SK-N-MC (cell line): ENCODE results near the gene FBXL16.

Experiments
- DNase-seq: peaks from one replicate; pipeline ENCODE4 v3.0.0-alpha.2; 2011; ENCODE audit warnings: low read depth, low spot score
- H3K27ac ChIP-seq: fragments of 200-600 bp; sonication (generic); 2 replicates; pipeline ENCODE4 v1.5.1; 2016; ENCODE audit warnings: mixed run types
- H3K36me3 ChIP-seq: fragments of 200-600 bp; sonication (generic); 2 replicates; pipeline ENCODE4 v1.6.1; 2017; ENCODE audit warnings: antibody characterized with exemption, low read length, mixed read lengths; ENCODE audit not compliant: insufficient read depth
- H3K4me3 ChIP-seq: fragments of 200-600 bp; sonication (generic); 2 replicates; pipeline ENCODE4 v1.5.1; 2016
- H3K9ac ChIP-seq: fragments of 200-600 bp; sonication (generic); 2 replicates; pipeline ENCODE4 v1.8.0; 2017; ENCODE audit warnings: mixed run types, mixed read lengths; ENCODE audit not compliant: insufficient read length
- H3K9me3 ChIP-seq: fragments of 200-600 bp; sonication (generic); 2 replicates; pipeline ENCODE4 v1.6.1; 2017; ENCODE audit warnings: low read depth, mild to moderate bottlenecking, antibody characterized with exemption, low read length, moderate library complexity, mixed read lengths
- EZH2 ChIP-seq: fragments of 200-600 bp; sonication (generic); IDR thresholded peaks from one replicate; pipeline ENCODE4 v1.6.1; 2017; ENCODE audit warnings: antibody characterized with exemption
- FOXP2 ChIP-seq: optimal IDR thresholded peaks from 2 replicates; pipeline ENCODE3; 2011; ENCODE audit warnings: mild to moderate bottlenecking, moderate library complexity; ENCODE audit not compliant: insufficient read depth; ENCODE audit errors: extremely low read length, control extremely low read depth
- POLR2AphosphoS5 ChIP-seq: IDR thresholded peaks from 2 replicates; pipeline ENCODE4 v1.6.1; 2012; ENCODE audit warnings: mild to moderate bottlenecking, low read depth, low read length, borderline replicate concordance

Gene FBXL16

DNA sequence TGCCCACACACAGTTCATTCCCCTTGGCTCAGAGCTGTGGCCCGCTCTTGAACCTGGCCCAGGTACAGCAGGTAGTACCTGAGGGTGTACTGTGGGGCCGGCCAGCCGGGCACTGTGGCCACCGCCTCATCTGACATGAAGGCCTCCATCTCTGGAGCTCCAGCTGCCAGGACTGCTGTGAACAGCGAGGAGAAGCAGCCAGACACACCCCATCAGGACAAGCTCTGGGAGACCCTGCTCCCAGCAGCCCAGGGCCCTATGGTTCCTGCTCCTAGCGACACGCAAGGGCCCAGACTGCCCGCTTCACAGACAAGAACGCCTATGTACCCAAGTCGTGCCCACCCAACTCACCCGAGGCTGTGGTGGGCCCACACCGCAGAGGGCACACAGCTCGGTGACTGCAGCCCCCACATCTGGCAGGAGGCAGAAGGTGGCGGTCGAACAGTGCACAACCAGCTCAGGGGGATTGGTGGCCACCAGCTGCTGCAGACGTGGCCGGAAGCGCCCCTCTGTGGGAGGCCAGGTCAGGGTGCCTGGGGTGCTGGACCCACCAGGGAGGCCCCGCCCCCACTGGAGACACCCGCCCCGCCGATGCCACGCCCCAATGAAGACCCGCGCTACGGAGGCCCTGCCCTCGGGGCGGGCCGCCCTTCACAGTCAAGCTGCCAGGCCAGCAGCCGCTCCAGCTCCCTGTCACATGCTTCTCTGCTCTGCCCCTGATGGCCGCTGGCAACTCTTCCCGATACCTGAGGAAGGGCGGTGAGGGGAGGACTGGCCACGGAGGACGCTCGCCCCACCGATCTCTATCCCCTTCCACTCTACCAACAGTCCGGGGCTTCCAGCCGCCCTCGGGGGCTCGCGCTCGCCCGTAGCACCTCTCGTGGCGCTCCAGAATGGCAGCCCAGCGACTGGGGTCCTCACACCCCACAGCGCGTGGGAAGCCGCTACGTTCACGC is 26.5 kb downstream of the FBXL16 start:
- peak overlapping the region; percentile 91 for H3K27ac ChIP-seq
- no peak; the same call in 1 of the 2 replicates for TF ChIP-seq POLR2AphosphoS5
- TF ChIP-seq FOXP2, result no peak
- TF ChIP-seq EZH2, result no peak
- peak overlapping the region; percentile 85 for H3K9ac ChIP-seq
- peaks cover 23% of the 10 kb centered on the region for H3K36me3 ChIP-seq
- no peaks in the 10 kb centered on the region for H3K9me3 ChIP-seq
- DNase-seq, result no peak
- peak overlapping the region; percentile 94 for H3K4me3 ChIP-seq

DNA sequence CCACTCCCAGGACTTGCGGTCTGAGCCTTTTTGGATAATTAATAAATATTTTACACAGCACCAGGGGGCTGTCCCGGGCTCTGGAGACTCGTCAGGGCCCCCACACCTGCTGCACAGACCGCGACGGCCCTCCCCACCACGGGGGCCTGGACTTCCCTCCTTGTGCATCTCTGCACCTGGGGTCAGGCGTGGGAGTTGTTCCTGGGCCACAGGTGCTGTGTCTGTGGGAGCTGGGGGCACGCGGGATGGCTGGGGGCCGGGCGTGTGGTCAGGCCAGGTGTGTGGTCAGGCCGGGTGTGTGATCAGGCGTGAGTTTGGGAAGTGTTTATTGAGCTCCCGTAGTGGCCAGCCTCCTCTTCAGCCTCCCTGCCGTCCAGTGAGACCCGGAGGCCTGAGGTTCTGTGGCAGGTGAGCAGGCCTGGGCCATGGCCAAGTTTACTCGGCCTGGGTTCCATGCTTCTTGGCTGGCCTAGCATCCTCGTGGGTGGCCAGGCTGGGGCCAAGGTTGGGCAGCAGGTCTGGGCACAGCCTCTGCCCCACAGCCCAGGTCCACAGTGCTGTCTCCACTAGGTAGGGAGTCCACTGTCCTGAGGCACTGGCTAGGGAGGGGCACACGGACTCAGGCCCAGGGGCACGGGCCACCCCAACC is 27.3 kb downstream of the FBXL16 start:
- no peak for TF ChIP-seq EZH2
- TF ChIP-seq FOXP2, result no peak
- no peak for TF ChIP-seq POLR2AphosphoS5
- H3K9ac ChIP-seq, result no peak overlapping the region
- no peak overlapping the region for H3K4me3 ChIP-seq
- no peak for DNase-seq
- peaks cover 29% of the 10 kb centered on the region for H3K36me3 ChIP-seq
- H3K27ac ChIP-seq, result no peak overlapping the region; the same call in 1 of the 2 replicates
- no peaks in the 10 kb centered on the region for H3K9me3 ChIP-seq

GRCh38 chr16:677316-678190 is 28.0 kb downstream of the FBXL16 start:
- no peak for DNase-seq
- peaks cover 29% of the 10 kb centered on the region for H3K36me3 ChIP-seq

GRCh38 chr16:676913-677312 is 28.7 kb downstream of the FBXL16 start:
- H3K27ac ChIP-seq, result no peak overlapping the region
- TF ChIP-seq EZH2 (no peak), FOXP2 (no peak), POLR2AphosphoS5 (no peak)

More at GRCh38 chr16:677316-678190, 28.0 kb downstream of the FBXL16 start:
- Histone ChIP-seq H3K9me3 (no peaks in the 10 kb centered on the region), H3K9ac (no peak overlapping the region), H3K27ac (no peak overlapping the region), H3K4me3 (no peak overlapping the region)
- TF ChIP-seq EZH2, result no peak
- no peak for TF ChIP-seq FOXP2
- no peak for TF ChIP-seq POLR2AphosphoS5

GRCh38 chr16:676565-676902 is 29.1 kb downstream of the FBXL16 start:
- Histone ChIP-seq H3K4me3 (no peak overlapping the region), H3K36me3 (peaks cover 27% of the 10 kb centered on the region; the same call in 1 of the 2 replicates), H3K9ac (no peak overlapping the region), H3K9me3 (no peaks in the 10 kb centered on the region), H3K27ac (no peak overlapping the region)
- TF ChIP-seq FOXP2 (no peak), POLR2AphosphoS5 (no peak), EZH2 (no peak)
- no peak for DNase-seq

More at GRCh38 chr16:676913-677312, 28.7 kb downstream of the FBXL16 start:
- Histone ChIP-seq H3K4me3 (no peak overlapping the region), H3K9me3 (no peaks in the 10 kb centered on the region), H3K9ac (no peak overlapping the region), H3K36me3 (peaks cover 29% of the 10 kb centered on the region)
- DNase-seq, result no peak

- Histone ChIP-seq H3K9ac (no peak overlapping the region), H3K27ac (no peak overlapping the region), H3K4me3 (no peak overlapping the region), H3K36me3 (peaks cover 29% of the 10 kb centered on the region; the same call in 1 of the 2 replicates), H3K9me3 (no peaks in the 10 kb centered on the region)
- TF ChIP-seq EZH2, result no peak
- TF ChIP-seq POLR2AphosphoS5, result no peak
- DNase-seq, result no peak
These were observed 29.6 kb downstream of the FBXL16 start for GRCh38 chr16:675884-676564.

DNA sequence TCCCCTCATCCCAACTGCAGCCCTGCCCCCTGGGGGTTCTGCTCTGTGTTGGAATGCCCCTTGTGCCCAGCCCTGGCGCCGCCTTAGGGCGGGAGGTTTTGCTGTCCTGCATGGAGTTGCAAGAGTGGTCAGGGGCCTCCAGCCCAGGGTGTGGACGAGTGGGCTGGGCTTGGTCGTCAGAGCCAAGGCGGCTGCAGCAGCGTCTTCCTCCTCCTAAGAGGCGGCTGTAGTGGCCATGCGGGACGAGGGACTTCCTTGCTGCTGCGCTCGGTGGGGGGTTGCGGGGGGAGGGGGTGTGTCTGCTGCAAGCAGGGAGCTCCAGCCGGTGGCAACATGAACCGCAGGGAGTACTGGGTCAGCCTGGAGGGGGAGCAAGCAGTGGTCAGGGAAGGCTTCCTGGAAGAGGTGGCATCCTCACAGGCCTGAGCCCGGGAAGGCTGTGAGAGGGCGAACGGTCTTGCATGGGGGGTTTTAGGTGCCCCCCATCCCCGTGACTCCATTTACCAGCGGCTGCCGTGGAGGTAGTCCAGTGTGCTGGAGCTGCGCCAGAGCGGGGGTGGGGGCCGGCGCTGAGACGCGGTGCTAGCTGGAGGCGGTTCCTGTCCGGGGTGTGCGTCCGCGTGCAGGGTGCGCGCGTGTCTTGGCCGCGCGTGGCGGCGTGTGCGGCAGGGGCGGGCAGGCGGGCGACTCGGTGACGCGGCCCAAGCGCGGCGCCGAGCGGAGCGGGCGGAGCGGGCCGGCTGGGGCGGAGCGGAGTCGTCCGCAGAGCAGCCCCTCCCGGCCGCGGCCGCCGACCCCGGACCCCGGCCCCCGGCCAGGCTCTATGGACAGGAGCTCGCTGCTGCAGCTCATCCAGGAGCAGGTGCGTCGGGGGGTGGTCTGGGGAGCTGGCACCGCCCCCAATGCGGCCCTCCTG is 30.4 kb downstream of the FBXL16 start, which contains the start of gene RHBDL1:
RHBDL1 (plus strand) TSS at position 704 of the 916 bp plus-strand sequence; CDS start at position 824, 120 bp downstream.
- H3K27ac ChIP-seq, result no peak within 1 kb of the TSS
- no peaks in the 10 kb centered on the region for H3K9me3 ChIP-seq
- peak within 1 kb of the TSS; percentile 45; the same call in 1 of the 2 replicates for H3K4me3 ChIP-seq
- no peak for TF ChIP-seq EZH2
- TF ChIP-seq FOXP2, result no peak
- TF ChIP-seq POLR2AphosphoS5, result no peak
- peaks cover 37% of the 10 kb centered on the region; the same call in 1 of the 2 replicates for H3K36me3 ChIP-seq
- DNase-seq, result no peak
- no peak within 1 kb of the TSS for H3K9ac ChIP-seq
